Measurements from ENCODE around the gene ELK4. TPM values are rescaled to one million over a fixed set of nuclear protein-coding genes. Genes with fewer than 3 reads are reported as not detected.

ELK4 gene
- total and polyA plus RNA-seq, 11 donors, result 5.0 to 54.9 (median 35.7) TPM

GRCh38 chr1:205584732-205585131 is 47.1 kb downstream of the ELK4 start:
- peaks cover 0 to 13% (median 0%) of the 10 kb centered on the region in 9 donors for H3K27me3 ChIP-seq
- intact Hi-C loops (cut with DNase I), result loop anchor here in 8 of 10 donors (5.0 kb wide), 5 partner anchors 42 to 398 kb away; no protein-coding TSS in a partner anchor
- 67 to 74% (median 72%) methylated on average over 7 of the region's 7 CpGs for WGBS, 4 donors
- no peak overlapping the region for H3K4me3 ChIP-seq
- H3K4me1 ChIP-seq, result peaks cover 0 to 20% (median 12%) of the 10 kb centered on the region in 12 donors
- no peak for ATAC-seq
- peak in 9 of 12 donors; percentile 12 to 42 (median 29) for TF ChIP-seq CTCF (IDR thresholded peaks at IDR 0.05)
- no peak for TF ChIP-seq POLR2A (IDR thresholded peaks at IDR 0.05)
- H3K27ac ChIP-seq, result no peak overlapping the region
- H3K36me3 ChIP-seq, result no peaks in the 10 kb centered on the region
- no peak for DNase-seq
- H3K9me3 ChIP-seq, result no peaks in the 10 kb centered on the region

GRCh38 chr1:205583461-205584130 is 48.2 kb downstream of the ELK4 start:
- no peak for TF ChIP-seq CTCF (IDR thresholded peaks at IDR 0.05)
- no peak for TF ChIP-seq POLR2A (IDR thresholded peaks at IDR 0.05)
- Histone ChIP-seq H3K4me3 (no peak overlapping the region), H3K27ac (peak overlapping the region in 5 of 12 donors; percentile 47 to 71 (median 63)), H3K9me3 (no peaks in the 10 kb centered on the region), H3K27me3 (peaks cover 0 to 23% (median 0%) of the 10 kb centered on the region in 9 donors), H3K4me1 (peaks cover 0 to 20% (median 12%) of the 10 kb centered on the region in 12 donors), H3K36me3 (no peaks in the 10 kb centered on the region)
- ATAC-seq (no peak), DNase-seq (no peak)
- 86 to 94% (median 91%) methylated on average over 6 to 7 of the region's 7 CpGs for WGBS, 4 donors
- intact Hi-C loops (cut with DNase I), result loop anchor here in 5 of 10 donors (5.0 kb wide), 4 partner anchors 41 to 56 kb away; no protein-coding TSS in a partner anchor

- intact Hi-C loops (cut with DNase I), result loop anchor here in 5 of 10 donors (5.0 kb wide), 4 partner anchors 40 to 55 kb away; no protein-coding TSS in a partner anchor
- Histone ChIP-seq H3K4me3 (no peak overlapping the region), H3K4me1 (peaks cover 0 to 17% (median 12%) of the 10 kb centered on the region in 12 donors), H3K27ac (peak overlapping the region in 8 of 12 donors; percentile 8 to 71 (median 55)), H3K9me3 (no peaks in the 10 kb centered on the region), H3K36me3 (no peaks in the 10 kb centered on the region), H3K27me3 (peaks cover 0 to 23% (median 0%) of the 10 kb centered on the region in 9 donors)
- TF ChIP-seq POLR2A (IDR thresholded peaks at IDR 0.05), result no peak
- TF ChIP-seq CTCF (IDR thresholded peaks at IDR 0.05), result no peak
- DNase-seq (peak in 2 of 5 donors; percentile 41 to 50), ATAC-seq (peak; percentile 5 to 84 (median 26))
- 43 to 57% (median 53%) methylated on average over 4 to 6 of the region's 6 CpGs for WGBS, 4 donors
These were observed 49.1 kb downstream of the ELK4 start for GRCh38 chr1:205582471-205583291.

Data from heart left ventricle (tissue), 16 donors.